Fibroblast of the aortic adventitia (primary cell): Measurements from ENCODE around the gene CCNY. TPM values are rescaled to one million over a fixed set of nuclear protein-coding genes. Genes with fewer than 3 reads are reported as not detected.

Experiments used
- DNase-seq: peaks from one replicate; pipeline ENCODE4 v3.0.0-alpha.2; 2010; ENCODE audit warnings: low read depth
- H3K4me3 ChIP-seq: 2 replicates; pipeline ENCODE4 v1.5.1; 2011; ENCODE audit warnings: low read depth, mild to moderate bottlenecking, control low read depth, low read length, moderate library complexity
- CTCF ChIP-seq: IDR thresholded peaks from 2 replicates; pipeline ENCODE4 v1.5.1; 2011; ENCODE audit warnings: mild to moderate bottlenecking, low read length, control low read depth, inconsistent platforms; ENCODE audit not compliant: insufficient read depth
- total RNA-seq: library from RNA; depleted of rRNA; stranded (reverse); fragments of >200 nt; gene quantifications from 2 replicates; pipeline ENCODE4 v1.2.3, GENCODE V29; 2012; ENCODE audit warnings: low replicate concordance

CCNY gene
- total RNA-seq, 1 donor = 55.4 TPM

DNA sequence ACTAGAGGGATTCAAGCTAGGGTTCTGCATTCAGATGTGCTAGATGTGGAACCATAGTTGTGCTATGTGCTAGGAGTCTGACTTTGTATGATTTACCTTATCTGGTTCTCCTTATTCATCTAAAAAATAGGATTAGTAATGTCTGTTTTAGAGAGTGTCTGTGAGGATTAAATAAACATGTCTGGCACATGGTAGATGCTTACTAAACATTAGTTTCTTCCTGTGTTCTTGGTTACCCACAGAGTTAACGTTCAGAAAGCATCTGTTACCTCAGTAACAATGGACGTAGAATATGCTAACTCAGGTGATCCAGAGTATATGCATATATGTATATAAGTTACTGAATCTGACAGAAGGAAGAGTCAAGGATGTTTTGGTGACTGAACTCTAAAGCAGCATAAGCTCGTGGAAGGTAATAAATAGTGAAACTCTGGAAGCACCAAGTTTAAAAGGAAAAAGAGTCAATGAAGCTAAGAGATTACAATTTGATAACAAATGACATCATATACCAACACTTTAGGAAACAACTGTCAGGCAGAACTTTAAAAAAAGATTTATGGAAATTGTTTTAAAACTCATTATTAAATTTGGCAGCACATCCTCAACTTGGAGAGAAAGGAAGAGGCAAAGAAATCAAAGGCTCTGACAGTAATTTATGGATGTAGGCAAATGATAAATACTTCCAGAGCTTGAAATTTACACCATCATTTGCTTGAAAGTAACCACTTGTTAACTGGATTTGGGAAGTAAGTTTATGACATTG, 127.0 kb downstream of the CCNY start:
- DNase-seq = no peak
- no peak overlapping the region for H3K4me3 ChIP-seq
- no peak for TF ChIP-seq CTCF

- no peak for DNase-seq
- no peak for TF ChIP-seq CTCF
- H3K4me3 ChIP-seq = no peak overlapping the region
Measured at GRCh38 chr10:35463878-35464277, 127.6 kb downstream of the CCNY start.

GRCh38 chr10:35464825-35465456, 128.6 kb downstream of the CCNY start:
- DNase-seq = peak; percentile 55
- H3K4me3 ChIP-seq = no peak overlapping the region
- TF ChIP-seq CTCF = no peak

DNA sequence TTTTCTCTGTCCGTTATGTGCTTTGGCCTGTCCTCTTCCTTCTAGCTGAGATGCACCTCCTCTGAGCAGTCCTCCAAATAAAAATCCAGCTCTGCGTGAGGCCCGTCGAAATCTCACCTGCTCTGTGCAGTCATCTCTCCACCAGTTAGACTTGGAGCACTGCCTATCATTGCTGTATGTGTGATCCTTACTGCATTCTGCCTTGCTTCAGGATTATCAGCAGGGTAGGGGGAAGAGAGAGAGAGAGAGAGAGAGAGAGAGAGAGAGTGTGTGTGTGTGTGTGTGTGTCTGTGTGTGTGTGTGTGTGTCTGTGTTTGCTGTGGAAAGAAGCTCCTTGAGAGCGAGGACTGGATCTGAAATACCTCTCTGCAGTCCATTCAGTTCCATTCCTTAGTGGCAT, 129.4 kb downstream of the CCNY start:
- DNase-seq = no peak
- no peak for TF ChIP-seq CTCF
- H3K4me3 ChIP-seq = no peak overlapping the region

DNA sequence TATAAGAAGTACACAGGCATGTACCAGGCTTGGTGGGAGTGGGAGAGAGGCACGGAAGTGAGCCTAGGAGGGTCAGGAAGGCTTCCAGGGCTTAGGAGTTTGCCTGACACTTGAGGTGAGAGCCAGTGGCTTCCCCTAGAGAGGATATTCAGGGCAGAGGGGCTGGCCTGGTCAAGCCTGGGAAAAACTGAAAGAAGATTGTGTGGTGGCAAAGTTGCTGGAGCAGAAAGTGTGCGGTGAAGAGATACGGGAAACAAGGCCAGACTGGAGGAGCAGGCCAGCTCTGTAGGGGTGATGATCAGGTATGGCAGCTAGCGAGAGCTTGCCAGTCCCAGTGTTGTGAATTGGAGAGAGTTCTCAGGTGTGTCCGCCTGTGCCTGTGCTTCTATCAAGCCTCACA, 129.9 kb downstream of the CCNY start:
- no peak for DNase-seq
- TF ChIP-seq CTCF = no peak
- H3K4me3 ChIP-seq = no peak overlapping the region

DNA sequence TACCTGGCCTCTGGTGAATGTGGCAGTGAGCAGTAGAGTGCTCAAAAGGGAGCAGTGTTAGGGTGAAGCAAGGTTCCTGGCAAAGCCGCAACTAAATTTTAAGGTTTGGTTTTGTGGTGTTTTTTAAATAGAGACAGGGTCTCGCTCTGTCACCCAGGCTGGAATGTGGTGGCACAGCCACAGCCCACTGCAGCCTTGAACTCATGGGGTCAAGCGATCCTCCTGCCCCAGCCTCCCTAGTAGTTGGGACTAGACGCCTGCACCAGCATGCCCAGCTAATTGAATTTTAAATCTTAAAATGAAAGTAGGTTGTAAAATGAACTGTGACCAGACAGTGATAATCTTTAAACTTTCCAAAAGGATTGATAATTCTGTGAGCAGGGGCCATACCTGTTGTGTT, 130.4 kb downstream of the CCNY start:
- TF ChIP-seq CTCF = no peak
- H3K4me3 ChIP-seq = no peak overlapping the region
- DNase-seq = no peak
